ENCODE data around the gene FOXJ3. TPM values are rescaled to one million over a fixed set of nuclear protein-coding genes. Genes with fewer than 3 reads are reported as not detected.

FOXJ3 gene
- total RNA-seq, 1 experiment from 2014 or later = 22.6 TPM

DNA sequence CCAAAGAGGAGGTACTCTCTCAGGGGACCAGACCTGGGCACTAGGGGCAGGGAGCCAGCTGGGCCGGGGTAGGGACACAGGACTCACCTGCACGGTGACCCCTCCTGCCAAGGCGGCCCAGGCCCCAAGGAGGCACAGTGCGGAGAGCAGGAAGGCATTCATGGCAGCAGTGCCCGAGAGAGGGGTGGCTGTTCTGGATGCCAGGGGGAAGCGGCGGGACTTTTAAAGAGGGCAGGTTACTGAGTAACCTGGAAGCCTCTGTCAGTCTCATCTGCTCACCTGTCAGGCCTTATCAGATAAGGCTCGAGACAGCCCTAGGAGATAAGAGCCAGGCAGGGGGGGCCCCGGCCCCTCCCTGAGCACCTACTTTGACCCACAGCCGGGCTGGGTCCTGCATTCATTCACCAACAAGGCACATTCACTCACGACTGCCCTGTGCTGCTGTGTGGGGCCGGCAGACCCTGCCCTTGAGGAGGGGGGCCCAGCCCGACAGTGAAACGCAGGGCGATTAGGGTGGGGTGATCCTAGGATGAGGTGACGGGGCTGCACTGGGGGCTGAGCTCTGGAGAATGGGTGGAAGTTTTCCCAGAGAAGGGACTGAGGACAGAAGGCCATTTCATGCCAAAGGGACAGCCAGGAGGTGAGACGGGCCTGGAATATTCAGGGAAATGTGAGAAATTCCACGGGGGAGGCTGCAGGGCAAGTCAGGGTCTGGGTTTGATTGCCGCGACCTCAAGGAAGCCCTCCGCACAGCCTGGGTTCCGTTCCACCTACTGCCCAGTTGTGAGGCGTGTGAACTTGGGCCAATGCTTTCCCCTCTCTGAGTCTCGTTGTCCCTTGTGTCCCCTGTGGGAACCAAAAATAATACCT lies 170.2 kb downstream of the FOXJ3 start, which contains the start of gene GUCA2A:
TSS of gene GUCA2A (minus strand) at position 195 of the 870 bp plus-strand sequence. CDS start at position 162, 33 bp downstream.
- in situ Hi-C loops (cut with HindIII; ENCODE audit: low pct_unique_long_range_greater_than_20kb, low sequenced_read_pairs) = no loop called here
- no peak for DNase-seq (ENCODE audit: low read depth)

GRCh38 chr1:42163536-42164503 lies 171.2 kb downstream of the FOXJ3 start:
- in situ Hi-C loops (cut with HindIII; ENCODE audit: low pct_unique_long_range_greater_than_20kb, low sequenced_read_pairs) = no loop called here
- DNase-seq (ENCODE audit: low read depth) = no peak

DNA sequence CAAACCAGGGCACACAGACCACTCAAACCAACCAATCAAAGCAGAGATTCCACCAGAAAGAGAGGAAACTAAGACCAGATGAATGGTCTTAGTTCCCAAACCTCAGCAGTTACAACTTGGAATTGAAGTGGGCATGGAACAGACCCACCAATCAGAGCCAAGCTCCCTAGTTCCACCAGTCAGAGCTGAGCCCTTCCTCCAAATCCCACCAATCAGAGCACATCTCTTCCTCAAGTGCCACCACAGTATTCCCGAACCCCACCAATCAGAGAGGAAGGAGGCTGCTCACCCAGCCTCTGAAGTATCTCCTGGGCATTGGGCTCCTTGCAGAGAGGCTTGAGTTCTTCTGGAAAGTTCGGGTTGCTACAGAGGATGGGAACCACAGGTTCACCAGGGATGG lies 171.9 kb downstream of the FOXJ3 start:
- no peak for DNase-seq (ENCODE audit: low read depth)
- in situ Hi-C loops (cut with HindIII; ENCODE audit: low pct_unique_long_range_greater_than_20kb, low sequenced_read_pairs) = no loop called here

DNA sequence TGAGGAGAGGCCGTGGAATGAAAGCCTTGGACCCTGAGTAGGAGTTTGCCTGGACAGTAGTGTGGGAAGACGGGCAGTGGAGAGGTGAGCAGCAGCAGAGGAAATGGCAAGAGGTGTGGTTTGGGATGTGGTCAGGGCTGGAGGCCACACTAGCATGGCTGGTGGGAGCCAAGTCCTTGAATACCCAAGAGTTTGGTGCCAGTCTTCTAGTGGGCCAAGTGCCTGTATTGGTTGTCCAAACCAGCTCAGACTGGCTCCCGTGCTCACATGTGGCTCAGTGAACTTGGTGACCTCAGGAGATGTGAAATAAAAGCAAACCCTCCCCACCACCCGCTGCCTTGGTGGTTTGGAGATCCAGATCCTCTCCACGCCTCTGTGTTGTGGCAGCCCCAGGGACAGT lies 172.9 kb downstream of the FOXJ3 start:
- no peak for DNase-seq (ENCODE audit: low read depth)
- in situ Hi-C loops (cut with HindIII; ENCODE audit: low pct_unique_long_range_greater_than_20kb, low sequenced_read_pairs) = no loop called here

GRCh38 chr1:42158189-42158588 lies 176.8 kb downstream of the FOXJ3 start:
- in situ Hi-C loops (cut with HindIII; ENCODE audit: low pct_unique_long_range_greater_than_20kb, low sequenced_read_pairs) = no loop called here
- no peak for DNase-seq (ENCODE audit: low read depth)

DNA sequence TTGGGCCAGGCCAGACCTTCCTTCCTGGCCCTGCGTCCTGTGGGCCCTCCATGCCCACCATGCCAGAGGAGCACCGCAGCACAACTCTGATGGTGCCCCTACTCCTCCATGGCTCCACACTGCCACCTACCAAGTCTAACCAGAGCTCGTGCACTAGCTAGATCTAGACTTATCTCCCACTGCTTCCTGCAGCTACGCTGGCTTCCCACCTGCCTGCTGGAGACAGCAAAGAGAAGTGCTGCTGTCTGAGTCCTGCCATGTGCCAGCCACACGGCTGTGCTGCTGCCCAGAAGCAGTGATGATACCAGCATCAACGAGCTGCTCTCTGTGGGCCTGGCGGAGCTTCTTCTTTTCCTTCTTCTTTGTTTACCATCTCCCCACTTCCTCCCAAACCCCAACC lies 177.4 kb downstream of the FOXJ3 start:
- no peak for DNase-seq (ENCODE audit: low read depth)
- in situ Hi-C loops (cut with HindIII; ENCODE audit: low pct_unique_long_range_greater_than_20kb, low sequenced_read_pairs) = no loop called here

DNA sequence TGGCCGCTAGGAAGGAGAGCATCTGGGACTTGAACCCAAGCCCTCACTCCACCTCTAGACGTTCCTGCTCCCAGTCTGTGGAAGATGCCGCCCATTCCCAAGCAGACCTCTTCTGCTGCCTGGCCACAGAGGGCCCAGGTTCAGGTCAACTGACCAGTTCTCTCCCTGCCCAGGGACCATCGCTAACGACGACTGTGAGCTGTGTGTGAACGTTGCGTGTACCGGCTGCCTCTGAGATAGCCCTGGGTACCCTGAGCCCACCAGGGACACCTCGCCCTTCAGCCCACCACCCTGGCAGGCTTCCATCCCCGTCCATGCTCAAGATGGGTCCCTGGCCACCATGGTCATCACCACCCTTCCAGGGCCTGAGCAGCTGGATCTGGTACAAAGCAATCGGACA lies 179.7 kb downstream of the FOXJ3 start:
- in situ Hi-C loops (cut with HindIII; ENCODE audit: low pct_unique_long_range_greater_than_20kb, low sequenced_read_pairs) = no loop called here
- no peak for DNase-seq (ENCODE audit: low read depth)

DNA sequence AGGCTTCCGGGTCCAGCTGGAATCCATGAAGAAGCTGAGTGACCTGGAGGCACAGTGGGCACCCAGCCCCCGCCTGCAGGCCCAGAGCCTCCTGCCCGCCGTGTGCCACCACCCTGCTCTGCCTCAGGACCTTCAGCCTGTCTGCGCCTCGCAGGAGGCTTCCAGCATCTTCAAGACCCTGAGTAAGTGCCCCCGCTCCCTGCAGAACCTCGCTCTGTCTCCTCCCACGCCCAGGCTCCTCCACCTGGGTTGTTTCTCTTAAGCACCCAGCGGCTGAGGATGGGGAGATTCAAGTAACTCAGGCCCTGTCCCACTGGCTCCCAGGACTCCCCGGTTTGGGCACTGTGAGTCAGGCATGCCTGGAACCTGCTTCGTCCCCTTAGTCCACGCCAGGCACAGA lies 180.3 kb downstream of the FOXJ3 start:
- DNase-seq (ENCODE audit: low read depth) = no peak
- in situ Hi-C loops (cut with HindIII; ENCODE audit: low pct_unique_long_range_greater_than_20kb, low sequenced_read_pairs) = no loop called here

DNA sequence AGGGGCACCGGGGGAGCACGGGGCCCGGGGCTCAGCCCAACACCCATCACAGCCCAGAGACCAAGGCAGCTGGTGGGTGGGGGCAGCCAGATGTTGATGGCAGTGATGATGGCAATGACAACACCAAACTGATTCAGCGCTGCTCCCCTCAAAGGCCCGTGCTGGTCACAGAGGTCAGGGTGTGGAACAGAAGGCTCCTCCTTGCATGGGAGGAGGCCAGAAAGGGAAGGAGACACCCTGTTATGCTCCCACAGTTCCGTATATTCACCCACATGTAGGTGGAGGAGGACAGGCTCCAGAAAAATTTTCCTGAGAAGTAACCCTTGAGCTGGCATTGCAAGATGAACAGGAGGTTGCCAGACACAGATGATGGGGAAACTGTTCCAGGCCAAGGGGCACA lies 181.4 kb downstream of the FOXJ3 start:
- no peak for DNase-seq (ENCODE audit: low read depth)
- in situ Hi-C loops (cut with HindIII; ENCODE audit: low pct_unique_long_range_greater_than_20kb, low sequenced_read_pairs) = no loop called here

GRCh38 chr1:42152907-42153600 lies 182.0 kb downstream of the FOXJ3 start, which contains the start of gene GUCA2B:
Gene GUCA2B (plus strand): TSS chr1:42153410. CDS start chr1:42153451, 41 bp downstream.
- in situ Hi-C loops (cut with HindIII; ENCODE audit: low pct_unique_long_range_greater_than_20kb, low sequenced_read_pairs) = no loop called here
- DNase-seq (ENCODE audit: low read depth) = no peak

- in situ Hi-C loops (cut with HindIII; ENCODE audit: low pct_unique_long_range_greater_than_20kb, low sequenced_read_pairs) = no loop called here
- DNase-seq (ENCODE audit: low read depth) = no peak
Observed at GRCh38 chr1:42152119-42152518, 182.9 kb downstream of the FOXJ3 start.

GRCh38 chr1:42150651-42151050 lies 184.4 kb downstream of the FOXJ3 start:
- in situ Hi-C loops (cut with HindIII; ENCODE audit: low pct_unique_long_range_greater_than_20kb, low sequenced_read_pairs) = no loop called here
- DNase-seq (ENCODE audit: low read depth) = no peak

DNA sequence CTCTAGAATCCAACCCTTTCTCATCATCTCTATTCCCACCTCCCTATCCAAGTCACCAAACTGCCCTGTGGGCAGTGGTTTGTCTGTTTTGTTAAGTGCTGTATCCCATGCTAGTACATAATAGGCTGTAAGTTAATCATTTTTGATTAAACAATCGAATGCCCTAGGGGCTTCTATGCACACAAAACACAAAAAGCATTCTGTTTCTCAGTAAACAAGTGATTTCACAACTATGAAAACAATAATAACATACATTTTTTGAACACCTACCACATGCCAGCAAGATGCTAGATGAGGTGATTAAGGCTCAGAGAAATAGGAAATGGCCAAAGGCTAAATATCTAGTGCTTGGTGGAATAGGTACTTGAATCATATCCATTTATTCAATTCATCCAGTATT lies 186.9 kb downstream of the FOXJ3 start:
- in situ Hi-C loops (cut with HindIII; ENCODE audit: low pct_unique_long_range_greater_than_20kb, low sequenced_read_pairs) = no loop called here

DNA sequence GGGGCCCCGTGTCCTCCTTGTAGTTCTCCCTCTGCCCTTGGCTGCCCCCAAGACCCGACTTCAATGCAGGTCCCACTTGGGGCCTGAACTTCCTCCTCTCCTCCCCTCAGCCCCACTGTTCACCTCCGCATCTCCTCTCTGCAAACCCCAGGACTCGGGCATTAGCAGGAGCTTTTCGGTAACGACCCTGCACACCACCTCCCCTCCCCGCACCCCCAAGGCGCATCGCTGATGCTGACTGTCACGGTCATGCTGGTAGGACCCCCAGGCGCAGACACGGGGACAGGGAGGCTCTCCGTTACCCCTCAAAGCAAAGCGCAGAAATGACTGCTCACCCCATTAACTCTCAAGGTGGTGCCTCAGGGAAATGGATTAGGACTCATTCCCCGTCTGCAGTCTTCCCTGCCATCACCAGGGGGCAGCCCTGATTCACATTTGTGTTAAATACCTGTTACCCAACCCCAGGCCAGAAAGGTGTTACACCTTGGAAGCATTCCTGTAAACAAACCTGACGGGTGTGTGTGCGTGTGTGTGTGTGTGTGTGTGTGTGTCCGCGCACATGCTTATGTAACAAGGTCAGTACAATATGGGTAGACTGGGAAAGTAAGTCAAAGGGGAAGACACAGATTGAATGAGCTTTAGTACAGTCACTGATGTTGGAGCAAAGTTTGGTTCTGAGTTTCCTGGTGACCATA lies 188.3 kb downstream of the FOXJ3 start:
- peak; percentile 33 for DNase-seq (ENCODE audit: low read depth)
- in situ Hi-C loops (cut with HindIII; ENCODE audit: low pct_unique_long_range_greater_than_20kb, low sequenced_read_pairs) = no loop called here

More for the DNA sequence above, 186.9 kb downstream of the FOXJ3 start:
- no peak for DNase-seq (ENCODE audit: low read depth)

DNA sequence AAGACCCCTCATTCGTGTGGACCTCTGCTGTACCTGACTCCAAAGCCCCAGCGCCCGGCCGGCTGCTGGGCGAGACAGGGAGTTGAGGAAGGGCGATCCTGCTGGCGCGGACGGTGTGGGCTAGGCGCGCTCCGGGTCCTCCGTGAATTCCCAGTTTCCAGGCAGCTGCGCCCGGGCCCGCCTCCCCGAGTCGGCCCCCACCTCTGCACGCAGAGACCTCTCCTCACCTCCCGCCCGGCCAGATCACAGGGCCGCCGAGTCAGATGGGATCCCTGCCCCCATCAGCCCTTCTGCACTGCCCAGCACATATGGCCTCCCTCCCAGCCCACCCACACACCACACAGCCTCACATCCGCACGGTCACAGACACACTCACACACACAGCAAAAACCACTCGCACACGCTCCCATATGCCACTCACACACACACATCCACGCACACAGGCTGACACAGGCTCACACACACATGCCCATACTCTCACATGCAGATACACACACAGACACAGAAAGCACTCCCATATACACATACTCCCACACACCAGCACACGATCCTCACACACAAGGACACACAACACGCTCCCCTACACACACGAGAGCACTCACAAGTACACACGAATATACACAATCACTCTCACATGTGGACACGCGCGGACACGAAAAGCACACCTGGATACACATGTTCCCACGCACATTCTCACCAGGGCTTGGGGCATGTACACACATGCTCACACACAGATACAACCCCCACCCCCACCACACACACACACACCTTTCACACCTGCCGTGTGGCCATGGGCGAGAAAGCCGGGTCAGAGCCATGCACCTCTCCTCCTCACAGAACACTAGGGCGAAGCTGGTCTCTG lies 189.0 kb downstream of the FOXJ3 start:
- in situ Hi-C loops (cut with HindIII; ENCODE audit: low pct_unique_long_range_greater_than_20kb, low sequenced_read_pairs) = no loop called here
- no peak for DNase-seq (ENCODE audit: low read depth)

- in situ Hi-C loops (cut with HindIII; ENCODE audit: low pct_unique_long_range_greater_than_20kb, low sequenced_read_pairs) = no loop called here
- no peak for DNase-seq (ENCODE audit: low read depth)
Observed at GRCh38 chr1:42145389-42145716, 189.7 kb downstream of the FOXJ3 start.

GRCh38 chr1:42144711-42145388 lies 190.2 kb downstream of the FOXJ3 start:
- no peak for DNase-seq (ENCODE audit: low read depth)
- in situ Hi-C loops (cut with HindIII; ENCODE audit: low pct_unique_long_range_greater_than_20kb, low sequenced_read_pairs) = no loop called here

Measured in Caki2 (cell line).